Activated T-cell treated with anti-CD3 and anti-CD28 coated beads, Interleukin-2, amount 50 U/mL, for 72 hours (primary cell): ENCODE results near the gene OSBPL8. TPM values are rescaled to one million over a fixed set of nuclear protein-coding genes. Genes with fewer than 3 reads are reported as not detected.
"Not testable (repeated sequence)": the region's sequence is repeated elsewhere in the genome, so short reads cannot be mapped to it uniquely, and the experiment has no call there.

Experiments
- ATAC-seq, 2 donors: fragments of 150-1000 bp; cut with Tn5 transposase; replicated peaks in 1 of 2; 2 replicates each; pipeline ENCODE4 v1.10.0; 2021; ENCODE audit warnings: moderate library complexity in 2 of 2, mild to moderate bottlenecking in 1 of 2
- DNase-seq, 2 donors: peaks; one replicate each; pipeline ENCODE4 v3.0.0; 2021 to 2022; ENCODE audit warnings: mixed read lengths in 1 of 2
- H3K27ac Mint-ChIP-seq: one replicate; pipeline ENCODE4 v1.8.0; 2022; ENCODE audit warnings: mild to moderate bottlenecking, moderate library complexity, mixed read lengths
- H3K27me3 Mint-ChIP-seq: one replicate; pipeline ENCODE4 v1.8.0; 2022; ENCODE audit warnings: low read depth, mixed read lengths
- H3K36me3 Mint-ChIP-seq, 2 donors: one replicate each; pipeline ENCODE4 v1.8.0; 2022; ENCODE audit warnings: mixed read lengths in 2 of 2, mild to moderate bottlenecking in 1 of 2; ENCODE audit not compliant: insufficient read depth in 2 of 2
- H3K4me1 Mint-ChIP-seq: one replicate; pipeline ENCODE4 v1.8.0; 2022; ENCODE audit warnings: low read depth, mixed read lengths
- H3K4me3 Mint-ChIP-seq, 2 donors: one replicate each; pipeline ENCODE4 v1.8.0; 2022; ENCODE audit warnings: mild to moderate bottlenecking in 2 of 2, mixed read lengths in 2 of 2, moderate library complexity in 2 of 2
- H3K9me3 Mint-ChIP-seq, 2 donors: one replicate each; pipeline ENCODE4 v1.8.0; 2022; ENCODE audit warnings: mixed read lengths in 2 of 2
- total RNA-seq, 2 donors: library from RNA; stranded (reverse); gene quantifications; one replicate each; pipeline ENCODE4 v1.2.3, GENCODE V29; 2022

Gene OSBPL8
- total RNA-seq, 2 donors from 2014 or later, result 75.0 to 75.6 TPM

GRCh38 chr12:76506149-76506548, 53.4 kb downstream of the OSBPL8 start:
- Mint-ChIP-seq H3K36me3 (peaks cover 0 to 6% of the 10 kb centered on the region in 2 donors), H3K9me3 (peaks cover 0 to 3% of the 10 kb centered on the region in 2 donors), H3K4me3 (no peak overlapping the region), H3K27ac (no peak overlapping the region), H3K4me1 (no peaks in the 10 kb centered on the region), H3K27me3 (no peaks in the 10 kb centered on the region)
- DNase-seq (no peak), ATAC-seq (no peak)

DNA sequence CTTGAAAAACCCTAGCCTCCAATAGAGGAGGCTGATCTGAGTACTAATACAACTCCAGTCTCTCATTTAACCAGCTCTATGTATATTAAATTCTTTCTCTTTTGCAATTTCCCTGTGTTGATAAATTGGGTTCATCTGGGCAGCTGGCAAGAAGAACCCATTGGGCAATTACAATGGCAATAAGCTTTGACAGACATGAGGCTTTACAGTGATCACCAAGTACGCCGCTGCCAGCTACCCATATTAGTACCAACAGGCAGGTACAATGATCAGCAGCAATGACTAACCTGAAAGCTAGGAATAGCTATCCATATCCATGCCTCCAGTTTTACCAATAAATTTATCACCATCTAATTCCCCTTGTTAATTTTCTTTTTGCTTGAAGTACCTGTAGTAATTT, 54.5 kb downstream of the OSBPL8 start:
- ATAC-seq, result no peak
- no peak overlapping the region for H3K4me3 Mint-ChIP-seq
- H3K27me3 Mint-ChIP-seq, result no peaks in the 10 kb centered on the region
- peaks cover 0 to 6% of the 10 kb centered on the region in 2 donors for H3K36me3 Mint-ChIP-seq
- no peak overlapping the region for H3K27ac Mint-ChIP-seq
- peaks cover 0 to 3% of the 10 kb centered on the region in 2 donors for H3K9me3 Mint-ChIP-seq
- DNase-seq, result no peak
- H3K4me1 Mint-ChIP-seq, result no peaks in the 10 kb centered on the region

DNA sequence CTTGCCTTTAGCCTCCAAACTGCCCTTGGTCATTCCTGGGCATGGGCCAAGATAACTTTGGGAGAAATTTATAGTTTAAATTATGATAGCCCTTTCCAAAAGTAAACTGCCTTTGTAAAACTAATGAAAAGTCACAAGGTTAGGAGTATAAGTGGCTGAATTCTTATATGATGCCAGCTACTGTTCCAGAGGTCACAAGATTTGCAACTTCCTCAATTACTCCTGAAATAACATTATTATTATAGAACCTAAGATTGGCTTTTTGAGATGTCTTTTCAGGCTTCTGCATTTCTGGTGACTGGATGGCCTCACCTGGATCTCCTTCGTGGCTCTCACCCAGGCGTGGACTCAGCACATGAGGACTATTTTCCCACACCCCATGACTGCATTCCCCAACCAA, 55.0 kb downstream of the OSBPL8 start:
- no peak overlapping the region for H3K27ac Mint-ChIP-seq
- H3K4me3 Mint-ChIP-seq, result no peak overlapping the region
- no peaks in the 10 kb centered on the region for H3K27me3 Mint-ChIP-seq
- no peak for DNase-seq
- no peaks in the 10 kb centered on the region for H3K4me1 Mint-ChIP-seq
- H3K9me3 Mint-ChIP-seq, result peaks cover 0 to 3% of the 10 kb centered on the region in 2 donors
- no peak for ATAC-seq
- H3K36me3 Mint-ChIP-seq, result peaks cover 0 to 6% of the 10 kb centered on the region in 2 donors

- DNase-seq (no peak), ATAC-seq (no peak)
- no peaks in the 10 kb centered on the region for H3K4me1 Mint-ChIP-seq
- H3K36me3 Mint-ChIP-seq, result peaks cover 0 to 6% of the 10 kb centered on the region in 2 donors
- peaks cover 0 to 3% of the 10 kb centered on the region in 2 donors for H3K9me3 Mint-ChIP-seq
- no peak overlapping the region for H3K4me3 Mint-ChIP-seq
- H3K27ac Mint-ChIP-seq, result no peak overlapping the region
- no peaks in the 10 kb centered on the region for H3K27me3 Mint-ChIP-seq
Observed at GRCh38 chr12:76503957-76504356, 55.6 kb downstream of the OSBPL8 start.

DNA sequence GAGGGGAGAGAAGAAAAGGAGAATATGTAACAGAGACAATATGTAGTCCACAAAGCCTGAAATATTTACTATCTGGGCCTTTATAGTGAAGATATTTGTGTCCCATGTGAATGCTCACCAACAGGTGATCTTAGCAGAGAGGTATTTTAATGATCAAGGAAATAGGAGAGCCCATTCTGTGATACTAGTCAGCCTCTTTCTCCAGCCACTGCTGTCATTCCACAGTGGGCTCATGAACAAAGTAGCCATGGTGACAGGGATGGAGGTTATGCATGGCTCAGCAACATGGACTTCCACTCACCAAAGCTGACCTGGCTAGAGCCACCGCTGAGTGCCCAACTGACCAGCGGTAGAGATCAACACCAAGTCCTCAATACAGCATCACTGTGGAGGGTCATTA, 58.2 kb downstream of the OSBPL8 start:
- no peak for ATAC-seq
- no peaks in the 10 kb centered on the region for H3K27me3 Mint-ChIP-seq
- H3K27ac Mint-ChIP-seq, result no peak overlapping the region
- H3K4me3 Mint-ChIP-seq, result no peak overlapping the region
- no peaks in the 10 kb centered on the region for H3K4me1 Mint-ChIP-seq
- peaks cover 0 to 6% of the 10 kb centered on the region in 2 donors for H3K36me3 Mint-ChIP-seq
- peaks cover 0 to 3% of the 10 kb centered on the region in 2 donors for H3K9me3 Mint-ChIP-seq
- DNase-seq, result no peak

GRCh38 chr12:76499136-76499535, 60.4 kb downstream of the OSBPL8 start:
- not testable (repeated sequence) for H3K27me3 Mint-ChIP-seq, H3K9me3 Mint-ChIP-seq, H3K27ac Mint-ChIP-seq, H3K4me3 Mint-ChIP-seq, H3K4me1 Mint-ChIP-seq, DNase-seq, ATAC-seq
- H3K36me3 Mint-ChIP-seq, result peaks cover 9 to 13% of the 10 kb centered on the region in 2 donors

- Mint-ChIP-seq H3K4me1 (peaks cover 6% of the 10 kb centered on the region), H3K36me3 (peaks cover 18 to 22% of the 10 kb centered on the region in 2 donors), H3K27me3 (no peaks in the 10 kb centered on the region), H3K27ac (no peak overlapping the region), H3K9me3 (peaks cover 13% of the 10 kb centered on the region in 2 donors), H3K4me3 (no peak overlapping the region)
- no peak for DNase-seq
- ATAC-seq, result no peak
Observed at GRCh38 chr12:76495556-76495955, 64.0 kb downstream of the OSBPL8 start.

- DNase-seq, result no peak
- H3K27me3 Mint-ChIP-seq, result no peaks in the 10 kb centered on the region
- H3K36me3 Mint-ChIP-seq, result peaks cover 18 to 23% of the 10 kb centered on the region in 2 donors
- no peak overlapping the region for H3K4me3 Mint-ChIP-seq
- no peak overlapping the region for H3K27ac Mint-ChIP-seq
- peaks cover 19% of the 10 kb centered on the region for H3K4me1 Mint-ChIP-seq
- ATAC-seq, result no peak
- peaks cover 13% of the 10 kb centered on the region in 2 donors for H3K9me3 Mint-ChIP-seq
Observed at GRCh38 chr12:76491292-76491691, 68.3 kb downstream of the OSBPL8 start.

DNA sequence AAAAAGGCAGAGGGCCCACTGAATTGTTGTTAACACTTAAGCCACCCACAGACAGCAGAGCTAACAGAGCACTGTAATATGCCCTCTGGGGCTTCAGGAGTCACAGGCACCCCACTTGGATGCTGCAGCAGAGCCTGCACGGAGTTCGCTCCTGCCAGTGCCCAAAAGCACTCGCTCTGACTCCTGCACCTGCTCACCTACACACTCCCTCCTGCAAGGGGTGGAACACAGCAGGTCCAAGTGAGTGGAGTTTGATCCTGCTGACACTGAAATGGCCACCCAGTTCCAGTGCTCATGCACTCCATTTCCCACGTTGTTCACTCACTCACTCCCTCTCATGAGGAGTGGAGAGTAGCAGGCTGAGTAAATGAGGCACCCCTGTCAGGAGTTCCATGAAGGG, 68.8 kb downstream of the OSBPL8 start:
- Mint-ChIP-seq H3K9me3 (peaks cover 10 to 13% of the 10 kb centered on the region in 2 donors), H3K4me1 (peaks cover 19% of the 10 kb centered on the region), H3K4me3 (no peak overlapping the region), H3K27ac (no peak overlapping the region), H3K36me3 (peaks cover 16 to 20% of the 10 kb centered on the region in 2 donors), H3K27me3 (no peaks in the 10 kb centered on the region)
- ATAC-seq (no peak), DNase-seq (no peak)

- Mint-ChIP-seq H3K36me3 (peaks cover 15 to 17% of the 10 kb centered on the region in 2 donors), H3K9me3 (peaks cover 10 to 13% of the 10 kb centered on the region in 2 donors), H3K4me1 (peaks cover 19% of the 10 kb centered on the region), H3K27ac (no peak overlapping the region), H3K4me3 (no peak overlapping the region), H3K27me3 (no peaks in the 10 kb centered on the region)
- no peak for DNase-seq
- no peak for ATAC-seq
Observed at GRCh38 chr12:76489737-76490136, 69.8 kb downstream of the OSBPL8 start.

GRCh38 chr12:76486011-76486410, 73.6 kb downstream of the OSBPL8 start:
- Mint-ChIP-seq H3K36me3 (peaks cover 0 to 7% of the 10 kb centered on the region in 2 donors), H3K4me3 (no peak overlapping the region), H3K9me3 (no peaks in the 10 kb centered on the region), H3K27me3 (no peaks in the 10 kb centered on the region), H3K27ac (no peak overlapping the region), H3K4me1 (peaks cover 15% of the 10 kb centered on the region)
- DNase-seq, result no peak
- ATAC-seq, result no peak

- Mint-ChIP-seq H3K36me3 (peaks cover 0 to 7% of the 10 kb centered on the region in 2 donors), H3K9me3 (no peaks in the 10 kb centered on the region), H3K27me3 (no peaks in the 10 kb centered on the region), H3K4me1 (no peaks in the 10 kb centered on the region), H3K4me3 (no peak overlapping the region), H3K27ac (no peak overlapping the region)
- DNase-seq (no peak), ATAC-seq (no peak)
Observed at GRCh38 chr12:76480796-76481195, 78.8 kb downstream of the OSBPL8 start.

GRCh38 chr12:76478045-76478444, 81.5 kb downstream of the OSBPL8 start:
- Mint-ChIP-seq H3K4me1 (no peaks in the 10 kb centered on the region), H3K9me3 (no peaks in the 10 kb centered on the region), H3K4me3 (no peak overlapping the region), H3K27ac (no peak overlapping the region), H3K27me3 (no peaks in the 10 kb centered on the region), H3K36me3 (peaks cover 0 to 3% of the 10 kb centered on the region in 2 donors)
- ATAC-seq (no peak), DNase-seq (no peak)

GRCh38 chr12:76472862-76473261, 86.7 kb downstream of the OSBPL8 start:
- not testable (repeated sequence) for H3K4me3 Mint-ChIP-seq, ATAC-seq, DNase-seq, H3K27ac Mint-ChIP-seq, H3K27me3 Mint-ChIP-seq, H3K36me3 Mint-ChIP-seq, H3K4me1 Mint-ChIP-seq, H3K9me3 Mint-ChIP-seq
